A673 (cell line): Measurements from ENCODE around the gene ACOT11. TPM values are rescaled to one million over a fixed set of nuclear protein-coding genes. Genes with fewer than 3 reads are reported as not detected.

Experiments used
- BruUV-seq: library from RNA; stranded (reverse); fragments of 400-500 nt; replicated peaks from 2 replicates; lab custom pipeline; 2021; lab: Mats Ljungman, UMichigan
- CTCF ChIA-PET: fragments of 300-600 bp; sonication (Branson Sonifier 250); formaldehyde crosslinking; loops from one replicate; lab custom pipeline; 2022; ENCODE audit warnings: antibody characterized with exemption; lab: Charles Lee
- POLR2A ChIA-PET: fragments of 300-600 bp; sonication (Branson Sonifier 250); formaldehyde crosslinking; loops from one replicate; lab custom pipeline; 2022; ENCODE audit warnings: antibody characterized with exemption; ENCODE audit not compliant: low non-redundant PET; lab: Charles Lee
- DNase-seq: peaks from one replicate; pipeline ENCODE4 v3.0.0-alpha.2; 2015; ENCODE audit warnings: low spot score
- H3K27ac ChIP-seq: fragments of 200-600 bp; sonication (generic); 2 replicates; pipeline ENCODE4 v1.5.1; 2016; ENCODE audit warnings: mixed run types, low read depth, mild to moderate bottlenecking, mixed read lengths, antibody characterized with exemption, low read length; ENCODE audit not compliant: poor library complexity, severe bottlenecking
- H3K27me3 ChIP-seq: fragments of 200-600 bp; sonication (generic); replicated peaks from 2 replicates; pipeline ENCODE4 v1.6.1; 2017; ENCODE audit warnings: mixed run types, low read depth, mild to moderate bottlenecking, mixed read lengths, antibody characterized with exemption, low read length; ENCODE audit not compliant: insufficient read depth, poor library complexity
- H3K36me3 ChIP-seq: fragments of 200-600 bp; sonication (generic); 2 replicates; pipeline ENCODE4 v1.6.1; 2016; ENCODE audit warnings: mixed run types, mild to moderate bottlenecking, mixed read lengths, antibody characterized with exemption, low read length; ENCODE audit not compliant: insufficient read depth, poor library complexity, severe bottlenecking
- H3K4me1 ChIP-seq: fragments of 200-600 bp; sonication (generic); 2 replicates; pipeline ENCODE4 v1.6.1; 2017; ENCODE audit warnings: mixed run types, mild to moderate bottlenecking, mixed read lengths, antibody characterized with exemption, low read length; ENCODE audit not compliant: insufficient read depth, poor library complexity, severe bottlenecking
- H3K4me3 ChIP-seq: fragments of 200-600 bp; sonication (generic); 2 replicates; pipeline ENCODE4 v1.5.1; 2016; ENCODE audit warnings: low read depth, mixed run types, mild to moderate bottlenecking, mixed read lengths, low read length; ENCODE audit not compliant: poor library complexity, severe bottlenecking
- H3K9me3 ChIP-seq: fragments of 200-600 bp; sonication (generic); 2 replicates; pipeline ENCODE4 v1.6.1; 2016; ENCODE audit warnings: mixed run types, low read depth, mild to moderate bottlenecking, mixed read lengths, antibody characterized with exemption, low read length; ENCODE audit not compliant: poor library complexity, severe bottlenecking
- EZH2 ChIP-seq: fragments of 200-600 bp; sonication (generic); IDR thresholded peaks from 2 replicates; pipeline ENCODE4 v1.6.1; 2017; ENCODE audit warnings: borderline replicate concordance, low read depth, mild to moderate bottlenecking, mixed read lengths, antibody characterized with exemption, low read length; ENCODE audit not compliant: poor library complexity, severe bottlenecking
- intact Hi-C: fragments of 100-400 bp; cut with micrococcal nuclease; formaldehyde crosslinking; loops from one replicate; pipeline ENCODE4 v1.10.0; 2022; ENCODE audit not compliant: unreplicated experiment
- total RNA-seq: library from RNA; stranded (reverse); gene quantifications from 2 replicates; pipeline ENCODE4 v1.2.3, GENCODE V29; 2021
- TF ChIP-seq, protein P1 (sequence below): fragments of 300-800, 200-600 bp; sonication (generic); conservative IDR thresholded peaks from 2 replicates; pipeline ENCODE4 v1.5.1; 2017; ENCODE audit warnings: low read depth, mild to moderate bottlenecking, antibody characterized with exemption, low read length, moderate library complexity, mixed read lengths

Gene ACOT11
- total RNA-seq, 1 experiment from 2014 or later, result 5.6 TPM

DNA sequence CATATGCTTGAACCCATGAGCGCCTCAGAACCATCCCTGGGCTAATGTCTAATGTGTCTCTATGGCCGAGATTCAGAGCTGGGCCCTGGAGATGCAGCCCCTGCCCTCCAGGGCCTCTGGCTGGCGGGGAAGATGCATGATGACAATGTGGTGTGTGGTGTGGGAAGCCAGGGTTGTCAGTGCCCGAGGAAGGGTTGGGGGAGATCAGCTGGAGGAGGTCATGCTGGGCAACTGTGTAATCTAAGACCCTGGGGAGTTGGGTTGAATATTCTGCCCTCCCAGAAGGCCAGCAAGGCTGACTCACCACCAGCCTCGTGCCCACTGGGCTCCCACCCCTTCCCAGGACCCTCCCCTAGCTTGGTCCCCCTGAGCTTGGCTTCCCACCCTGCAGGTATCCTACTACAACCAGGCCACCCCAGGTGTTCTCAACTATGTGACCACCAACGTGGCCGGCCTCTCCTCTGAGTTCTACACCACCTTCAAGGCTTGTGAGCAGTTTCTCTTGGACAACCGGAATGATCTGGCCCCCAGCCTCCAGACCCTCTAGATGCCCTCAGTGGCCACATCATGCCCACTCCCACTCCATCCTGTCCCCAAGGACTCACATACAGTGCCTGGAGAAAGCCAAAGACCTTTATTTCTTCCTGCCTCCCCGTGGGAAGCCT lies 60.7 kb downstream of the ACOT11 start:
- H3K4me1 ChIP-seq, result no peaks in the 10 kb centered on the region
- no peak for DNase-seq
- no peaks in the 10 kb centered on the region for H3K27me3 ChIP-seq
- intact Hi-C loops, result no loop called here
- no peaks in the 10 kb centered on the region for H3K36me3 ChIP-seq
- no peak for TF ChIP-seq EZH2
- TF ChIP-seq, protein P1, sequence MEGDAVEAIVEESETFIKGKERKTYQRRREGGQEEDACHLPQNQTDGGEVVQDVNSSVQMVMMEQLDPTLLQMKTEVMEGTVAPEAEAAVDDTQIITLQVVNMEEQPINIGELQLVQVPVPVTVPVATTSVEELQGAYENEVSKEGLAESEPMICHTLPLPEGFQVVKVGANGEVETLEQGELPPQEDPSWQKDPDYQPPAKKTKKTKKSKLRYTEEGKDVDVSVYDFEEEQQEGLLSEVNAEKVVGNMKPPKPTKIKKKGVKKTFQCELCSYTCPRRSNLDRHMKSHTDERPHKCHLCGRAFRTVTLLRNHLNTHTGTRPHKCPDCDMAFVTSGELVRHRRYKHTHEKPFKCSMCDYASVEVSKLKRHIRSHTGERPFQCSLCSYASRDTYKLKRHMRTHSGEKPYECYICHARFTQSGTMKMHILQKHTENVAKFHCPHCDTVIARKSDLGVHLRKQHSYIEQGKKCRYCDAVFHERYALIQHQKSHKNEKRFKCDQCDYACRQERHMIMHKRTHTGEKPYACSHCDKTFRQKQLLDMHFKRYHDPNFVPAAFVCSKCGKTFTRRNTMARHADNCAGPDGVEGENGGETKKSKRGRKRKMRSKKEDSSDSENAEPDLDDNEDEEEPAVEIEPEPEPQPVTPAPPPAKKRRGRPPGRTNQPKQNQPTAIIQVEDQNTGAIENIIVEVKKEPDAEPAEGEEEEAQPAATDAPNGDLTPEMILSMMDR, result no peak
- H3K4me3 ChIP-seq, result no peak overlapping the region
- ChIA-PET POLR2A (no interaction called here), CTCF (no interaction called here)
- H3K9me3 ChIP-seq, result no peaks in the 10 kb centered on the region
- H3K27ac ChIP-seq, result no peak overlapping the region
- BruUV-seq, result no TSS peak

DNA sequence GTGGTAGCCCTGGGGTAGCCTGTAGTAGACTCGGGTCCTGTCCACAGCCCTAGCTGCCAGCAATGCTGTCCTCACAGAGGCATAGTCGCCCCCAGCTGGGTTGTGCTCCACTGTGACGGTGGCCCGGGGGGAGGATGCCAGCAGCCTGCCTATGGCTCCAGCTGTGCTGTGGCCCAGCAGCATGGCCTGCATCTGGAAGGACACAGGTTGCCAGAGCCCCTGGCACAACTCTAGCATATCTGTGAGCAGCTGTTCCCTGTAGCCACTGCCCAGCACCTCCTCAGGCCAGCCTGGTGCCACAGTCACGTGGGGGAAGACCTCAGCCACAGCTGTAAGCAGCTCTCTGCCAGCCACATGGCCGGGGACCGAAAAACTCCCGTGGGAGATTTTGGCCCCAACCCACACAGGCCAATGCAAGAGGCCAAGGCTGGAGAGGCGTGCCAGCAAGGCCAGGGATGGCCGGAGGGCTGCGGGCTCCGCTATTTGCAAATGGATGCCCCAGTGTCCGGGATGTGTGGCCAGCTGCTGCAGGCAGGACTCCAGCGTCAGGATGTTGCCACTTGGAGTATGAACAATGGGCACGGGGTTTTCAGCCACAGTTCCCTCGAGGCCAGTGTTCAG lies 61.4 kb downstream of the ACOT11 start:
- ChIA-PET POLR2A (no interaction called here), CTCF (no interaction called here)
- H3K4me3 ChIP-seq, result no peak overlapping the region
- no peak for DNase-seq
- no peak for TF ChIP-seq EZH2
- TF ChIP-seq, protein P1, result no peak
- no peaks in the 10 kb centered on the region for H3K4me1 ChIP-seq
- no TSS peak for BruUV-seq
- intact Hi-C loops, result no loop called here
- H3K36me3 ChIP-seq, result no peaks in the 10 kb centered on the region
- no peaks in the 10 kb centered on the region for H3K9me3 ChIP-seq
- H3K27me3 ChIP-seq, result no peaks in the 10 kb centered on the region
- H3K27ac ChIP-seq, result no peak overlapping the region

DNA sequence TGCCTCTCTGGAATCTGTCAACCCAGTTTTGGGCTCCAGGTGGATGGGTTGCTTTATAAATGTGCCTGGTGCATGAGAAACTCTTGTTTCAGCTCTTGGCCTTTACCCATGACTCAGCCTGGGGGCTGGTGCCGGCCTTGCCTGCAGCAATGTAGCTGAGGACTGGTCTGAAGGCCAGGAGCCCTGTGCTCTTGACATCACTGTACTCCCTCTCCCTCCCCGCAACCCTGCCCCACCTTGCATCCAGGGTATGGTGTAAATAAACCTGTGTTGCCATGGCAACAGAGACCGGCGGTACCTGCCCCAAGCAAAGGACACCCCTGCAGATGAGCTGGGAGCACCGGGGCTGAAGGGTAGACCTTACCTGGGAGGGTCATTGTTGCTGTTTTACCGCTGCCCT lies 62.0 kb downstream of the ACOT11 start:
- POLR2A ChIA-PET, result no interaction called here
- CTCF ChIA-PET, result no interaction called here
- intact Hi-C loops, result no loop called here
- Histone ChIP-seq H3K4me3 (no peak overlapping the region), H3K27me3 (no peaks in the 10 kb centered on the region), H3K36me3 (no peaks in the 10 kb centered on the region), H3K27ac (no peak overlapping the region), H3K9me3 (no peaks in the 10 kb centered on the region), H3K4me1 (no peaks in the 10 kb centered on the region)
- DNase-seq, result no peak
- BruUV-seq, result no TSS peak
- TF ChIP-seq, protein P1, result no peak
- no peak for TF ChIP-seq EZH2
